HG03565 (cell line): ENCODE results near the gene KATNB1.
"Not testable (repeated sequence)": the region's sequence is repeated elsewhere in the genome, so short reads cannot be mapped to it uniquely, and the experiment has no call there.

Experiments used
- ATAC-seq: cut with Tn5 transposase; IDR thresholded peaks from one replicate; pipeline ENCODE4 v1.9.1; 2021; ENCODE audit warnings: mild to moderate bottlenecking, moderate library complexity; ENCODE audit not compliant: unreplicated experiment

Gene KATNB1

DNA sequence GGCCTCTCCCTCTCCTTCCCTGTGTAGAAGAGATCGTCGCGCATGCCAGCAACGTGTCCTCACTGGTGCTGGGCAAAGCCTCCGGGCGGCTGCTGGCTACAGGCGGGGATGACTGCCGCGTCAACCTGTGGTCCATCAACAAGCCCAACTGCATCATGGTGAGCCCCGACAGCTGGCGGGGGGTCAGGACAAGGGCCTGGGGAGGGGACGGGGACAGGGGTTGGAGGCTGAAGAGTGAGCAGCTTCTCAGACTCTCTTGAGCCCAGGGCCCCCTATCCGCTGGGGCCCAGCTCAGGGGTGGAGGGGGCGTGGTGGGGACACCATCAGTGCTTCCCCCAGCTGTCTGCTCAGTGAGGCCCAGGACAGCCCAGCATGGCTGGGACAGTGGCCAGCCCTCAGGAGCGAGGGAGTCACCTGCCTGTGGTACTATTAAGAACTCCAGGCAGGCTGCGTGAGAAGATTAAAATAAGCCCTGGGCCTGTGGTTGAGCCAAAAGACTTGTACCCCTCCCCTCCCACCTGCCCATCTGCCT, 6.2 kb downstream of the KATNB1 start:
- ATAC-seq: no peak

DNA sequence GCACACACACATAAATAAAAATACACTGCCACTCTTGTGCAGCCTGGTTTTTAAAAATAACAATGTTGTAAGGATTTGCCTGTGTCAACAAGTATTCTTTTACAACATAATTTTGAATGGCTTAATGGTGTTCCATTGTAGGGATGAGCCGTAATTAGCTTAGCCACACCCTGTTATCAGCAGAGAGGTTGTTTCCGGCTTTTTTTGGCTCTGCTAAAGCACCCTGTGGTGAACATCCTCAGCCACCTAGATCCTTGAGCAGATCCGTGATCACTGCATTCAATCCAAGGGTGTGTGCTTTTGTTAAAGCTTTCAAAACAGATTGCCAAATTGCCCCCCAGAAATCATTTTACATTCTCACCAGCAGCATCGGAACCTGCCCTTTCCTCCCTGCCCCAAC, 7.0 kb downstream of the KATNB1 start:
- ATAC-seq: no peak

DNA sequence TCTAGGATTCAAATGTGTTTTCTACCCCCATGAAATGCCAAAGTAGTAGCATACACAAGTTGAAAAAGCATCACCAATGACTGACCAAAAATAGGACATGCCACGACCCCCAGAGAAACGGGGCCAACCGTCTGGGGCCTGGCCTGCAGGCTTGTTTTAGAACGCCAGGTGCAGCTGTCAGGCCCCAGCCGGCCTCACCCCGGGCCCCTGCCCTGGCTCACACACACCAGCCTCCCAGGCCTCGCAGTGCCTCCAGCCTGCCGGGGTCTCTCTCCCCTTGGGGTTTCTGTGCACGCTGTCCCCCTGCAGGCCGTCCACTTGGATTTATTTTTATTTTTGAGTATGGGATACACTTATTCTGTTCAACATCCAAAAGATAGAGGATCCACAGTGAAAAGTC, 7.9 kb downstream of the KATNB1 start:
- no peak for ATAC-seq

DNA sequence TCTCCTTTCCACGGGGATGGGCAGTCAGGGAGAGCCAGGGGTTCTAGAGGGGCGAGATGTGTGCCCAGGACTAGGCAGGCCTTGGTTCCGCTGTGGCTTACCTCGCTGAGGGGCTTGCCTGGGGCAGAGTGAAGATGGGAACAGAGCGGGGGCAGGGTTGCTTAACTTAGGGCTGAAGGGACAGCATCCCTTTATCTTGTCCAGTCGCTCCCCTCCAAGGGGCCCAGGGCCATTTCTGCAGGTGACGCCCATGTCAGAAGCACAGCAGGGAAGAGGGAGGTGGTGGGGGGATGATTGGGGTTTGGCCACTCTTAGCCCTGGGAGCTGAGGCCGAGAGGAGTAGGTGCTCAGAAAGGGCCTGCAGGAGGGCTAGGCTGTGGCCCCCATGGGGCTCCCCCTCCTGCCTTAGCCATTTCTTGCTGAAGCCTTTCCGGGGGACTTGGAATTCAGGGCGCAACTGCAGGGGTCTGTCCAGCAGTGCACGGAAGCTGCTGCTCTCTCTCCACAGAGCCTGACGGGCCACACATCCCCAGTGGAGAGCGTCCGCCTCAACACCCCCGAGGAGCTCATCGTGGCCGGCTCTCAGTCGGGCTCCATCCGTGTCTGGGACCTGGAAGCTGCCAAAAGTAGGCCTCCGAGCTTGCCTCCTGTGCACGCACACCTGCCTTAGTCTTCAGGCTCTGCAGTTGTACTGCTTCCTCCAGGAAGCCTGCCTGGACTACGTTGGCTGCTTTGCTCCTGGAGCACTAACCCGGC, 8.5 kb downstream of the KATNB1 start:
- ATAC-seq: no peak

DNA sequence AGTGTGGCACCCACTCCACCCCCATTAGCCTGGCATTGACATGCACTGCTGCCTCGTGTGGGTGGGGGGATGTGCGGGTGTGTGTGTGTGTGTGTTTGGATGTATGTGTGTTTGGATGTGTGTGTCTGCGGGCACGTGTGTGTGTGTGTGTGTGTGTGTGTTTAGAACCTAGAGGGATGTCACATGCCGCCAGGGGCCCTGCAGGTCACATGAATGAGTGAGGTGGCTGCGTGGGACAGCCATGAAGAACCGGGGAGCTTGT, 9.0 kb downstream of the KATNB1 start:
- ATAC-seq: no peak

DNA sequence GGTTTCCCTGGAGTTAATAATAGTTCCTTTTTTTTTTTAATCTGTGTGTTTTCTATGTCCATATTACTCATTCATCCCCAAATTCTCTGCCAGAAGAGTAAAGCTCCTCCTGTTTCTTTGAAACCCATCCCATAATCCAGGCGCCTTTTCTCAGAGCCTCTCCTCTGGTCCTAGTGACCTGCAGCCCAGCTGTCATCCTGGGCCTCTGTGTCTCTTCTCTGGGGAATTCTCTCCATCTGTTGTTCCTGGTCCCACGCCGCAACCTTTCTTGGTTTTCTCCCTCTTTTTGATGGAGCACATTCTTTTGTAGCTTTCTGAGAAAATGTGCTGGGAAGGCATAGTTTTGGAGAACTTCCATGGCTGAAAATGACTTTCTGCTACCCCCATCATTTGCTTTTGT, 10.2 kb downstream of the KATNB1 start:
- ATAC-seq: no peak

DNA sequence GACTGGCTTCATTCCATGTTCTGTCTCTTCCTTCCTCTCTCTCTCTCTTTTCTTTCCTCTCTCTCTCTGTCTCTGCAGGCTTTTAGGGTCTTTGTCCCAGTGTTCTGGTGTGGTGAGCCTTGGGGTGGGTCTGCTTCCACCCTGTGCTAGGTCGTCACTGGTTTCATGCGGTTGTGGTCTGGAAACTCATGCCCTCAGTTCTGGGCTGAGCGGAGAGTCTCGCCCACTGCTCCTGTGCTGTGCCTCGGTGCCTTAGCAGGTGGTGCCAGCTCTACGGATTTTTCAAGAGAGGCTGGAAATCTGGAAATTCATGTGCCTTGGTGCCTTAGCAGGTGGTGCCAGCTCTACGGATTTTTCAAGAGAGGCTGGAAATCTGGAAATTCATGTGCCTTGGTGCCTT, 10.7 kb downstream of the KATNB1 start:
- not testable (repeated sequence) for ATAC-seq

DNA sequence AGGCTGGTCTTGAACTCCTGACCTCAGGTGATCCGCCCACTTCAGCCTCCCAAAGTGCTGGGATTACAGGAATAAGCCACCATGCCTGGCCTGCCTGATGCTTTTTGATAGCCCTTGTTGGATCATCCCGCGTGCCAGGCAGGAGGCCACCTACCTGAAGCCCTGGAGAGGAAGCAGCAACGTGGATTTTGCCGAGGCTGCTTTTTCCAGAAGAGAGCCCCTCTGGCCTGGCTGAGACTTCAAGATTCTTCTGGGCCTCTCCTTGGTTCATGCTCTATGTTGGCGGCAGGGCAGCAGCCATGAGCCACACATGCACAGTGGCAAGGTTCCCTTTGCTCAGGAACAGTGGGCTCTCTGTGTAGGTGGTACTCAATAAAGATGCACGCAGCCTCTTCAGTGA, 11.5 kb downstream of the KATNB1 start:
- no peak for ATAC-seq

DNA sequence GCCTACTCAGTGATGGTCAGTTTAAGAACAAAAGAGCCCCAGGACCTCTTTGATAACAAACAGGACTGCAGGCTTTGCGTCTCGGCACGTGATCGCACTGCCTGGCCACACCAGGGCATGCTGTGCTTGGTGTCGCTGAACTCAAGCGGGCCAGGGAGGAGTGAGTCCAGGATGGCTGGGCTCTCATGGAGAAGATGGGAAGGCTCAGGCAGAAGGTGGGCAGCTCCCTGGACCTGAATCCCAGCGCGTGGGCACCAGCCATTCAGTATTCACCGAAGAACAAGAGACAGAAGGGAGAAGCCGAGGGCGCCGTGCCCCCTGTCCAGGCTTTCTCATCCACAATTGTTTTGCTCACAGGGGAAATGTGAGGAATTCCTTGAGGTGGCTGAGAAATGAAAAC, 11.9 kb downstream of the KATNB1 start:
- no peak for ATAC-seq

DNA sequence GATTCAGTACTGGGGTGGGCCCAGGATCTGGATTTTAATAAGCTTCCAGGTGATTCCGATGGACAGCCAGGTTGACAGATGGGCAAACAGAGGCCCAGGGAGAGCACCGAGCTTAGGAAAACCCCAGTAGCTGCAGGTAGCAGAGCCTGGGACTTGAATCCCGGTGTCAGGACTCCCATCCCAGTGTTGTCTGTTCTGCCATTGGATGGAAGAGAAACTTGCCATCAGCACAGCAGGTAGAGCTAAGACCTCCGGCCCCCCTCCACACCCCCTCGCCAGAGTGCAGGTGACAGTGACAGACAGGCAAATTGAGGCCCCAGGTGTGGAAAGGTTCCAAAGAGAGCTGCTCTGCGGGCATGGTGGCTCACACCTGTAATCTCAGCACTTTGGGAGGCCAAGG, 12.4 kb downstream of the KATNB1 start:
- ATAC-seq: no peak

DNA sequence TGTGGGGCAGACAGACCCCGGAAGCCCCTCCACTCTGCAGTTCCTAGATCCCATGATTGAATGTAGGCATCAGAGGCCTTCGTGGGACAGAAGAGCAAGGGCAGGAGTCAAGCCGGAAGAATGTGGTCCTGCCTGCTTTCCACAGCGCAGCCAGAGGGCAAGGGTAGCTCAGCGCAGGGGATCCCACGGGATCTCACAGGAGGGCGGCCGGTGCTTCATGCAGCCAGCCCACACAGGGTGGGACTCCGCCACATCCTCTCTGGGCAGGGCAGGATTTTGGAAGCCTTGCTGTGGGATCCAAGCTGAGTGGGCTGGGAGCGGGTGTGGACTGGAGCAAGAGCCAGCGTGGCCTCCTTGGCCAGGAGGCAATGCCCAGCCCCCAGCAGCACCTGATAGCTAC, 13.0 kb downstream of the KATNB1 start:
- ATAC-seq: no peak

DNA sequence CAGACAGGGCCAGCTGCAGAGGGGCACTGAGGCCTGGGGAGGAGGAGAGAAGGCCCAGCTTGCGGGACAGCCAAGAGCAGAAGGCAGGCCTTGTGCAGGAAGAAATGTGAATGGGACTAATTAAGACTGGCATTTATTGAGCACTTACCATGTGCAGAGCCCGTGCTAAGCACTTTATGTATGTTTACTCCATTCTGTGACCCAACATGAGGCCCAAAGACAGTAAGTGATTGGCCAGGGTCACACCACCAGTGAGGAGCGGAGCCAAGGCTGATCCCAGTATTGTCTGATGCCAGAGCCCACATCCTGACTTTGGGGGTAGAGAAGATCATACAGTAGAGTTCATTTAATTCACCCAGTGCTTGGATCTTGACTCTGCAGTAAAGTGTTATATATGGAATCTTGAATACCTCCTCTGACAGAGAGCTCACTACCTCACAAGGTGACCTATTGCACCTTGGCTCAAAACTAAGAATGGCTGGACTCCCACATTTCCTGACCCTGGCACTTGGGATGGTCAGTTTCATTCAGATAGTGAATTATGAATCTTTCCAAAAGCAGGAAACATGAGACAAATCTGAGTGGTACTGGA, 13.6 kb downstream of the KATNB1 start:
- ATAC-seq: no peak

DNA sequence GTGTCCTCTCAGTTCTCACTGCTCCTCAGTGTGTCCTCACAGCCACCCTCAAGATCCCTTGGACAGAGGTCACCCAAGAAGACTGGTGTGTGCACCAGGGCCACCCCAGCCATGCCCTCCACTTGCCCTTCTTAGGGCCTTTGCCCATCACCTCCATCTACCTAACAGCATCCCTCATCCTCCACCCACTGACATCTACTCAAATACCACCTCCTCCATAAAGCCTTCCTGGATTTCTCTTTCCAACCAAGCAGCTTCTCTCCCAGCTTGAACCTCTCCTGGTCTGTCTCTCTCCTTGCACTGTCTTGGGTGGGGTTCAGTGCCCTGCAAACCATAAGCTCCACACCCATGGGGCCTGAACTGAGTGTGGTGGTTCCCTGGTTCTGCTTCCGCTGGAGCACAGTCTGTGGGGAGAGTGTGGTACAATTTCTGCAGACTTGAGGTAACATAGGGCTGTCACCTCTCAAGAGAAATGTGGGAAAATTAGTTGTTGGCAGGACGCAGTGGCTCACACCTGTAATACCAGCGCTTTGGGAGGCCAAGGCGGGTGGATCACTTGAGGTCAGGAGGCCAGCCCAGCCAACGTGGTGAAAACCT, 14.4 kb downstream of the KATNB1 start:
- no peak for ATAC-seq

DNA sequence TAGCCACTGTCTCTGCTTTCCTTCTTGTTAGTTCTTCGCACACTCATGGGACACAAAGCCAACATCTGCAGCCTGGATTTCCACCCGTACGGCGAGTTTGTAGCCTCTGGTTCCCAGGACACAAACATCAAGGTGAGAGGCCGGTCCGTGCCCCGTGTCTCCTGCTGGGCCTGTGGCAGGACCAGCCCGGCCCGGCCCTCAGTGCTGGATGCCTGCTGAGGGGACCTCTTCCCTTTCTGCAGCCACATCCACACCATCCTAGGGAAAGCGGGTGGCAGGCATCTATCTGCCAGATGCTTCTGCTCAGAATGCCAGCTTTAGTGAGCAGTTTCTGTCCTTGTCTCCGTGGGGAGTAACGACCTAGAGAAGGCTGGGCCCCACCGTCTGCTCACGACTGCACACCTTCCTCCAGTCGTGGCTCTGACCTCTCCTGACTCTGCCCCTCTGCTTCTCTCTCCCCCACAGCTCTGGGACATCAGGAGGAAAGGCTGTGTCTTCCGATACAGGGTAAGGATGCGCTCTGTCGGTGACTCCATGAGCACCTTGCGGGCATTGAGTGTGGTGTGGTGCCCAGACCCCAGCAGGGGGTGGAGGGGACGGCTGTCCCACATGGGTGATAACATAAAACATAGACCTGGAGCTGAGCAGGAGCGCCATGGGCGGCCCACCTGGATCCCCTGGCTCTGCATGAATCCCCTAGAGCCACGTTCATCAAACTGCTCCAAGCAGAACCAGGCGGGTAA, 15.4 kb downstream of the KATNB1 start:
- ATAC-seq: no peak

DNA sequence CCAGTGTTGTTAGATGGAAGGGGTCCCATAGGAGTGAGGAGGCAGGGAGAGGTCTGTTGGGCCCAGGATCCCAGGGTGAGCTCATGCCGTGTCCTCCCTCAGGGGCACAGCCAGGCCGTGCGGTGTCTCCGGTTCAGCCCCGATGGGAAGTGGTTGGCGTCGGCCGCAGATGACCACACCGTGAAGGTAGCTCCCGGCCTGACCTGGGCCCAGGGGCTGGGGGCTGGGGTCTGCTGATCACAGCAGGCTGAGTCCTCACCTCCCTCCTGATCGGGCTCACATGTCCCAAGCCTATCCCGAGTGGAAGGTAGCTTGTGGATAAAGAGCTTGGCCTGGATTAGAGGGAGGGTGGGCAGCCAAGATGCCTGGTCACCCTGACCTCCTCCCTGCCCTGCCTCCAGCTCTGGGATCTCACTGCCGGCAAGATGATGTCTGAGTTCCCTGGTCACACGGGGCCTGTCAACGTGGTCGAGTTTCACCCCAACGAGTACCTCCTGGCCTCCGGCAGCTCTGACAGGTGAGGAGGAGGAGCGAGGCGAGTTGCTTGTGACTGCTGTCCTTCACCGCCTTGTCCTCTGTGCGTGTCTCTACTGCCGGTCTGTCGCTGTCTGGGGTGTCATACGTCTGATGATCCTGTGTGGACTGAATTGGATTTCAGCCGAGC, 16.1 kb downstream of the KATNB1 start:
- no peak for ATAC-seq

DNA sequence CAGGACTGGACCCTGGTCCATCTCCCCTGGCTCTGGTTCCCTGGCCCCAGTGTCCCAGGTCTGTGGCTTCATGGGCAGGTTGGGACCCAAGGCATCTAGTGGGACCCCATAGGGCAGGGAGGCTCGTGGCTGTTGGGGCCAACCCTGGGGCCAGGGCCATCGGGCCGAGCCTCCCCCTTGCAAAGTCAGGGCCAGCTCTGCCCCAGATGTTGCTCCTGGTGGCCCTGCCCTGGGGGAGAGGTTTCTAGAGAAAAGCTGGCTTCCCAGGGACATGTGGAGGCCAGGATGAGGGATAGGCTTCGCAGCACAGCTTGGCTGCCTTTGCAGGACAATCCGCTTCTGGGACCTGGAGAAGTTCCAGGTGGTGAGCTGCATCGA, 16.6 kb downstream of the KATNB1 start:
- ATAC-seq: no peak

DNA sequence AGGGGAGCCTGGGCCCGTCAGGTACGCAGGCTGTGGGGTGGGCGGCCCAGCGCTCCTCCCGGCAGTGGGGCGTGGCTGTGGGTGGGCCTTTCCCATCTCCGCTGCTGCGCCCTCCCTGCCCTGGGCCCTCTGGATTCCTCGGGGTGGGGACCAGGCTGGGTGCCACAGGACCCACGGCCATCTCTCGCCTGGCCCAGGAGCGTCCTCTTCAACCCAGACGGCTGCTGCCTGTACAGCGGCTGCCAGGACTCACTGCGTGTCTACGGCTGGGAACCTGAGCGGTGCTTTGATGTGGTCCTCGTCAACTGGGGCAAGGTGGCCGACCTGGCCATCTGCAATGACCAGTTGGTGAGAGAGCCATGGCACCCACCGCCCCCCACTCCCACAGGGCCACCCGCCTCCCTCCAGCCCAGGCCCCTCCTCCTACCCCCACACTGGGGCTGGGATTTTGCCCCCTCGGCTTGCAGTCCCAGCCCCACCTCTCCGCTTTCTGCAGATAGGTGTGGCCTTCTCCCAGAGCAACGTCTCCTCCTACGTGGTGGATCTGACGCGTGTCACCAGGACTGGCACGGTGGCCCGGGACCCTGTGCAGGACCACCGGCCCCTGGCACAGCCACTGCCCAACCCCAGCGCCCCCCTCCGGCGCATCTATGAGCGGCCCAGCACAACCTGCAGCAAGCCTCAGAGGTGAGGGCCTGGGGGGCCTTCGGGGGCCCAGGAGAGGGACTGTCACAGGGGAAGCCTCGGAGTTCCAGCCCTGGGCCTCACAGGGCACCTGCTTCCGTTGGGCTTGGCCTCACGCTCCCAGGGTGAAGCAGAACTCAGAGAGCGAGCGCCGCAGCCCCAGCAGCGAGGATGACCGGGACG, 17.2 kb downstream of the KATNB1 start:
- no peak for ATAC-seq

DNA sequence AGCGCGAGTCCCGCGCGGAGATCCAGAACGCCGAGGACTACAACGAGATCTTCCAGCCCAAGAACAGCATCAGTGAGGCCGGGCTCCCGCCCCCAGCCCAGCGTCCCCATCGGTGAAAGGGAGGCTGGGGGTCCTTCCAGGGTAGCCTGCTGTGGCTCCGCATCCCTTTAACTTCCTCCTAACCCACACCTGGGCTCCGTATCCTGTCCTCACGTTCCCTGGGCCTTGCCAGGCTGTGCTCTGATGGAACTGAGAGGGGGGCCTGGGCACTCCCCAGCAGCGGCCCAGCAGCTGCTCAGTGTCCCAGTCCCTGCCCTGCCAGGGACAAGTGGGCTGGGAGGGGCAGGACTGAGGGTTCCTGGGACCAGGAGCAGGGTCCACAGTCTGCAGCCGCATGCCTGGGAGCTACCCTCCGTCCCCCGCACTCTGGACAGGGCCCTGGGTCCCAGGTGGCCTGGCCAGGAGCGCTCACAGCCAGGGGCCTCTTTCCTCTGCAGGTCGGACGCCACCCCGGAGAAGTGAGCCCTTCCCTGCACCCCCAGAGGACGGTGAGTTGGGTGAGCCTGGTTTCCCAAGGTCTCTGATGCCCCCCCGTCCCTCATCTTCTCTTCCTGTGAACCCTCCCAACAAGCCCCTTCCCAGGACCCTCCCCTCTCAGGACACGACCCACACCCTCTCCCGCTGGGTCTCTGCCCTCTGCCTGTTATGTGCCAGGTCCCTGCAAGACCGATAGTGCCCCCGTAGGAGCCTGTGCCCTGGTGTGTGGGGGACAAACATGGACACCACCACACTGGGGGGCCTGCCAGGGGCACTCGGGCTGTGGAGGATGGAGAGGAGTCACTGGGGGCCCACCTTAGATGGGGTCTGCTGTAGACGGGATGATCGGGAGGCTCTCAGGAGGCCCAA, 18.1 kb downstream of the KATNB1 start:
- ATAC-seq: no peak

DNA sequence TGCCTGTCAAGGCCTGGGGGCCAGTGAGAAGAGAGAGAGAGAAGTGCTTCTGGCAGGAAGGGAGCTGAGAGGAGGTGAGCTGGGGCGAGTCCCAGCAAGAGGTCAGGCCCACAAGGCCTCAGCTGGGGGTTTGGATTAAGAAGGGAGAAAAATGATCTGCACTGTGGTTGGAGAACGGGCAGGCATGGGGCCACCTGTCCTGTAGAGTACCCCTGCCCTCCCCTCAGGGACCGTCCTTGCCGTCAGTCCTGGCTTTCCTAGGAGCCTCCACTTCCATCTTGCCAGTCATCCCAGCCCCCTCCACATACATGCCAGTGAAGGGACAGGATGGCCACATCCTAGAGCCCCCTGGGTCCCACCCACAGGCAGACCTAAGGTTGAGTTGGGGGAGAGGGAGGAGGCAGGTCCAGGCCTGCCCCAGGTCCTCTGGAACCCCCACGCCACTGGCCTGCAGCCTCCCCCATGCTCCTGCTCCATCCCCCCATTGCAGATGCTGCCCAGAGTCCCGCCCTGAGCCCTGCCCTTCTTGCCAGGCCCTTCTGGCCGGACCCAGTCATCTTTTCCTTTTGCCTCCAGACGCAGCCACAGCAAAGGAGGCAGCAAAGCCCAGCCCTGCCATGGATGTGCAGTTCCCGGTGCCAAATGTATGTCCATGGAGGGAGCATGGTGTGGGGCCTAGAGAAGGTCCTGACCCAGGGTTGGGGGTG, 18.9 kb downstream of the KATNB1 start:
- no peak for ATAC-seq
